ENCODE measurements around the gene NCAPD3. TPM values are rescaled to one million over a fixed set of nuclear protein-coding genes. Genes with fewer than 3 reads are reported as not detected.

NCAPD3 gene
- total RNA-seq, 1 donor from 2014 or later, result 25.4 TPM

DNA sequence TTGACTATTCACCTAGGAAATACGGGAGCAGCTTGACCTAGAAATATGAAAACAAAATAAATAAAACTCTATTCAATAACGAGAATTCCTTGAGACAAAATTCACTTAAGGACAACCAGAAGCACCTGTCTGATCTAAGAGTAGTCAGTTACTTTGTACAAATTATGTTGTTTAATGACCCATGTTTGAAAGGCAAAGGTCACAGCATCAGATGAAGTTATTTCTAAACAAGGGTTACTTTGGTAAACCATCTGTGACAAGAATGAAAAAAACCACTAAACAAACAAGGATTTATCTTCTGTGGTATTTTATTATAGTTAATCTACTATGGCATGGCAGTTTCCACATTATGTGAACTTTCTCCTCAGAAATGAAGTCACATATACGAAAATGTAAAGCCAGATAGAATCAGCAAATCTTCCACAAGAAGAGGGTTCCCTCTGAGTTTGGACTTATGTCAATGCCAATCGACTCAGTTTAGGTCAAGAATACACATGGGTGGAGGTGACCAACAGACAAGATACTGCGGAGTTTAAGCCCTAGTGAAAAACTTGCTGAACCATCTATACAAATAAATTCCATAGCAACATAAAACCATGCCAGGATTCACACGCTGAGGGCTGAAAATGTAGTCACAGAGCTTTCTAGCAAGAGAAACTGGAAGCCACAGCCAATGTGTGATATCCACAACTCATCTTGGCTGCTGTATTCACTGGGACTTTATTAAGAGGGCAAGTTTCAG, 53.4 kb downstream of the NCAPD3 start:
- no peaks in the 10 kb centered on the region for H3K4me1 Mint-ChIP-seq
- no peak overlapping the region for H3K27ac Mint-ChIP-seq
- peaks cover 36% of the 10 kb centered on the region for H3K36me3 Mint-ChIP-seq
- TF ChIP-seq, protein P1, sequence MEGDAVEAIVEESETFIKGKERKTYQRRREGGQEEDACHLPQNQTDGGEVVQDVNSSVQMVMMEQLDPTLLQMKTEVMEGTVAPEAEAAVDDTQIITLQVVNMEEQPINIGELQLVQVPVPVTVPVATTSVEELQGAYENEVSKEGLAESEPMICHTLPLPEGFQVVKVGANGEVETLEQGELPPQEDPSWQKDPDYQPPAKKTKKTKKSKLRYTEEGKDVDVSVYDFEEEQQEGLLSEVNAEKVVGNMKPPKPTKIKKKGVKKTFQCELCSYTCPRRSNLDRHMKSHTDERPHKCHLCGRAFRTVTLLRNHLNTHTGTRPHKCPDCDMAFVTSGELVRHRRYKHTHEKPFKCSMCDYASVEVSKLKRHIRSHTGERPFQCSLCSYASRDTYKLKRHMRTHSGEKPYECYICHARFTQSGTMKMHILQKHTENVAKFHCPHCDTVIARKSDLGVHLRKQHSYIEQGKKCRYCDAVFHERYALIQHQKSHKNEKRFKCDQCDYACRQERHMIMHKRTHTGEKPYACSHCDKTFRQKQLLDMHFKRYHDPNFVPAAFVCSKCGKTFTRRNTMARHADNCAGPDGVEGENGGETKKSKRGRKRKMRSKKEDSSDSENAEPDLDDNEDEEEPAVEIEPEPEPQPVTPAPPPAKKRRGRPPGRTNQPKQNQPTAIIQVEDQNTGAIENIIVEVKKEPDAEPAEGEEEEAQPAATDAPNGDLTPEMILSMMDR (IDR thresholded peaks at IDR 0.05; ENCODE audit: unreplicated experiment), result no peak
- DNase-seq (ENCODE audit: low spot score in 2 of 2, unreplicated experiment in 2 of 2), result no peak
- no peaks in the 10 kb centered on the region for H3K27me3 Mint-ChIP-seq (ENCODE audit: low read depth)
- H3K9me3 Mint-ChIP-seq, result peaks cover 14% of the 10 kb centered on the region
- H3K4me3 Mint-ChIP-seq, result no peak overlapping the region

- DNase-seq (ENCODE audit: low spot score in 2 of 2, unreplicated experiment in 2 of 2), result no peak
- H3K4me1 Mint-ChIP-seq, result no peaks in the 10 kb centered on the region
- TF ChIP-seq, protein P1 (IDR thresholded peaks at IDR 0.05; ENCODE audit: unreplicated experiment), result no peak
- peaks cover 65% of the 10 kb centered on the region for H3K36me3 Mint-ChIP-seq
- no peaks in the 10 kb centered on the region for H3K27me3 Mint-ChIP-seq (ENCODE audit: low read depth)
- peaks cover 35% of the 10 kb centered on the region for H3K9me3 Mint-ChIP-seq
- no peak overlapping the region for H3K4me3 Mint-ChIP-seq
- no peak overlapping the region for H3K27ac Mint-ChIP-seq
Measured at GRCh38 chr11:134164490-134165370, 59.0 kb downstream of the NCAPD3 start.

DNA sequence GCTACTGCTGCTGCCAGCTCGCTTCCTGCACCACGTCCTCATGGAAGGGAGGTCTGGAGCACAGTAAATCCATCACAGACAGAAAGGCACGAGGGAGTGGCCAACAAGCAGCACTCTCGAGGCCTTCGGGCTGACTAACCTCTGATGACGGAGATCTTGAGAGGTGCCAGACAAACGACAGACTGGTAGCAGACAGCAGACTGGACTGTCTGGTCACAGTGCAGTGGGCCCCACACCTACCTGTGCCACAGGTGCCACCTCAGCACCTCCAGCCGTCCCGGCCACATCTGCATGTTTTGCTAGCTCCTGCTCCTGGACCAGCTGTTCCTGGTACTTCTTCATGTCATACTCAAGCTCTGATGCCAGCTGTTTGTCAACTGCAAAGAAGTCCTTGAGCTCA, 64.1 kb downstream of the NCAPD3 start:
- no peaks in the 10 kb centered on the region for H3K4me1 Mint-ChIP-seq
- peaks cover 50% of the 10 kb centered on the region for H3K36me3 Mint-ChIP-seq
- no peak overlapping the region for H3K27ac Mint-ChIP-seq
- peaks cover 14% of the 10 kb centered on the region for H3K9me3 Mint-ChIP-seq
- H3K27me3 Mint-ChIP-seq (ENCODE audit: low read depth), result no peaks in the 10 kb centered on the region
- no peak overlapping the region for H3K4me3 Mint-ChIP-seq
- no peak for DNase-seq (ENCODE audit: low spot score in 2 of 2, unreplicated experiment in 2 of 2)
- TF ChIP-seq, protein P1 (IDR thresholded peaks at IDR 0.05; ENCODE audit: unreplicated experiment), result no peak

- no peaks in the 10 kb centered on the region for H3K27me3 Mint-ChIP-seq (ENCODE audit: low read depth)
- H3K27ac Mint-ChIP-seq, result no peak overlapping the region
- H3K9me3 Mint-ChIP-seq, result peaks cover 4% of the 10 kb centered on the region
- peaks cover 44% of the 10 kb centered on the region for H3K36me3 Mint-ChIP-seq
- no peak overlapping the region for H3K4me3 Mint-ChIP-seq
- TF ChIP-seq, protein P1 (IDR thresholded peaks at IDR 0.05; ENCODE audit: unreplicated experiment), result no peak
- DNase-seq (ENCODE audit: low spot score in 2 of 2, unreplicated experiment in 2 of 2), result no peak
- H3K4me1 Mint-ChIP-seq, result no peaks in the 10 kb centered on the region
Measured at GRCh38 chr11:134158023-134158422, 65.7 kb downstream of the NCAPD3 start.

- Mint-ChIP-seq H3K27ac (no peak overlapping the region), H3K4me3 (no peak overlapping the region), H3K36me3 (peaks cover 38% of the 10 kb centered on the region), H3K9me3 (no peaks in the 10 kb centered on the region), H3K27me3 (ENCODE audit: low read depth) (no peaks in the 10 kb centered on the region), H3K4me1 (no peaks in the 10 kb centered on the region)
- DNase-seq (ENCODE audit: low spot score in 2 of 2, unreplicated experiment in 2 of 2), result no peak
- TF ChIP-seq, protein P1 (IDR thresholded peaks at IDR 0.05; ENCODE audit: unreplicated experiment), result no peak
Measured at GRCh38 chr11:134157451-134157850, 66.3 kb downstream of the NCAPD3 start.
